Measurements from ENCODE around the gene CACNA1F.

The CACNA1F gene

DNA sequence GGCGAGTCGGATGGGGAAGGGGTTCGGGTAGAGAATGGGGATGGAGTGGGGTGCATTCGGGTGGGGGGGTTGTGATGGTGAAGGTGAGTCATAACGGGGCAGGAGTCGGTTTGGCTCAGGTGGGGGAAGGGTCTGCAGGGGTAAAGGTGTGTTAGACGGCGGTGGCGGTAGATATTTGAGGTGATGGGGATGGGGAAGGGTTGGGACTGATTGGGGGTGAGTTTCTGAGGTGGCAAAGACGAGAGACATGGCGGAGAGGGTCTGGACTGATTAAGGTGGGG lies 33.9 kb downstream of the CACNA1F start:
- DNase-seq (ENCODE audit: low spot score), result no peak

DNA sequence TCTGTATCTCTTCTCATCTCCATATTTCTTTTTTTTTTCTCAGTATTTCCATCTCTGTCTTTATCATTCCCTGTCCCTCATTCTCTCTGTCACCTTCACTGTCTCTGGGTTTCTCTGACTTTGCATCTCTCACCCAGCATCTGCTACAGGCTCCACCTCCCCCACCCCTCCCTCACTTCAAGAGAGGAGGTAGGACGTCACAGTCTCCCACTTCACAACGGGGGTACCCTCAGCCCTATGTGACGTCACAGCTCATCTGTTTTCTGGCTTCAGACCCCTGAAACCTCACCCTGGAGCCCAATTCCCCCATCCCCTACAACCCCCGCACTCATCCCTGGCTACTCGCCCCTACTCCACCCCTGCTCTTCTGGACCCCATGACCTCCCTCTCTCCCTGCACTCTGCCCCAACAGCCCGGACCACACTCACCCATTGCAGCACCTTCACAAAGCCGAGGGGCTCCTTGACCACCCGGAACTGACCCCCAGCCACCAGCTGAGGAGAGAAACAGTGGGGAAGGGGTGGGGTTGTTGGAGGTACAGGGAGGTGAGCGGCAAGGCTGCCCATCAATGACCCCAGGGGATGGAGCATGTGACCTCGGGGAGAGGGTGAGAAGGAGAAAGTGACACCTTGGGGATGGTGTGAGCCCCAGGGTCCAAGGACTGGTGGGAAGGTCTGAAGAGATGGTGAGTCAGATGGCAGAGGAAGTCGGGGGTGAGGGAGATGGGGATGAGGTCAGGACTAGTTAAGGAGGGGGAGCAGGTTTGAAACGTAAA lies 34.4 kb downstream of the CACNA1F start:
- DNase-seq (ENCODE audit: low spot score), result no peak

DNA sequence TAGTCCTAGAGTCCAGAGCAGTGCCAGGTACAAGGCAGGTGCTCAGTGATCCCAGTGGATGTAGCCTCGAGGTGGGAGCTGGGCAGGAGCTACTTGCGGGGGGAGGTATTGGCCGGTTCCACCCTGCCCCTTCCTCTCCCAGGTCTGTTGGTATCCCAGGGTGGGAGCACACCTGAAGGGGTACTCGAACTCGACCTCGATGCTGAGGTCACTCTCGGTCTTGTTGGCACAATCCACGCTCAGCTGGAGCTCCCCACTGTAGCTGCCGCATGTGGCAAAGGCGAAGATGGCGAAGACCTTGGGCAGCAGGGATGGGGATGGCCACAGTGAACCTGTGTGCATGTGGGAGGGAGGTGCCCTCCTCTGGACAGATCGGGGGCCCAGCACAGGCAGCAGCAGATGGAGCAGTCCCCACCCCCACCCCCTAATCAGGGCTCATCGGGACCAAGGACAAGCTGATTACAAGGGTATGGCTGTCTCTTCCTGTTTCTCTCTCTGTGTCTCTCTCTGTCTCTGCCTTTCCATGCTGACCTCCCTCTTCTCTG lies 35.5 kb downstream of the CACNA1F start:
- no peak for DNase-seq (ENCODE audit: low spot score)

DNA sequence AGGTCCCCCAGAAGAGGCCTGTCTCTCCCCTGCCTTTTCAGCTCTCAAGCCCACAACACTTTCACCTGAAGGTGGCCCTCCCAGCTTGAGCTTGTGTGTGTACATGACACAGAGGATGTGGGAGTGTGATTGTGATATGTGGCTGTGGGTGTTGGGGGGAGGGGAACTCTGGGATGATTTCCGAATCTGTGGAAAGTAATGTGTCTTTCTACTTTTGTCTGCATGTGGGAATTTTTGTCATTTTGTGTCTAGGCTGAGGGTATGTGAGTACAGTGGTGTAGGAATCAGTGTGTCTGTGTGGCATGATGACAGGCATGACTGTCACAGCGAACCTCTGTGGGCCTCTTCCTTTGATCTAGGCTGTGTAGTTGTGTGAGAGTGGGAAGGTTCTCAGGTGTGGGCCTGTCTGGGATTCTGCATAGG lies 39.6 kb downstream of the CACNA1F start:
- DNase-seq (ENCODE audit: low spot score), result peak; percentile 45

DNA sequence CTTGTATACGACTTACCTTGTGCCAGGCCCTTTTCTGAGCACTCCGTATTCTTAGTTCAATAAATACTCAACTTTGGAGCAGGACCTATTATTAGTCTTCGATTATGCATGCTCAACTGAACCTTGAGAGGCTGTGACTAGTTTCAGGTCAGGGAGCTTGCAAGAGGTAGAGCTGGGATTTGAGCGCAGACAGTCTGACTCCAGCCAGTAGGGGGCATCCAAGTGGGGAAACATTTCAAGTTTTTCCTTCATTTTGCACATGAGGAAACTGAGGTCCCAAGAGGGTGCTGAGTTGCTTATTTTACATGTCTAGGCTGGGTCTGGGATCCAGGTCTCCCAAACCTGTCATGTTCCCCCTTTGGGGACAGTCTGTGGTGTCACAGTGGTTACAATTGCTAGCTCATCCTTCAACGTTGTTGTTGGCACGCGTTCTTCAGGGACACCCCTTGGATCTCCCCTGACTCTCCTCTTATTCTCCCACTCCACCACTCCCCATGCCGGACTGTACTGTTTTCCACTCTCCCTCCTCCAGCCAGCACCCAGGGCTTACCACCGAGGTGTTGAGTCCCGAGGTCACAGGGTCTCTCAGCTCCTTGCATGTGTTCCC lies 40.3 kb downstream of the CACNA1F start:
- DNase-seq (ENCODE audit: low spot score), result no peak

DNA sequence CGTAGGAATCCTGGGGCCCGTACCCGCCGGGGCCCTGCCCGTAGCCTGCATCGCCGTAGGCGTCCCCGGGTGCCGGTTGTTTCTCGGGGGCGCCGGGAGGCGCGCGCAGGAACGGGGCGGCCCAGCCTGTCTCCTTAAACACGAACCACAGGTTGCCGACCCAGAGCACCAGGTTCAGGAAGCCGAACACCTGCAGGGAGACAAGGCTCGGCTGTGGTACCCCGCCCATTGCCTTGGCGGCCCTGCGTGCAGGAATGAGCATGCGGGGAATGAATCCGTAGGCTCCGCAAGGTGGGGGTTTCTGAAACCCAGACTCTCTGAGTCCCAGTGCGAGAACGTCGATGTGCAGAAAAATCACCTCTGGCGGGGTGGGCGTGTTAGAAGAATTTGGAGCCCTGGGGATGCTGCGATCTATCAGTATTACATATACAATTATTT lies 41.5 kb downstream of the CACNA1F start:
- DNase-seq (ENCODE audit: low spot score), result no peak

DNA sequence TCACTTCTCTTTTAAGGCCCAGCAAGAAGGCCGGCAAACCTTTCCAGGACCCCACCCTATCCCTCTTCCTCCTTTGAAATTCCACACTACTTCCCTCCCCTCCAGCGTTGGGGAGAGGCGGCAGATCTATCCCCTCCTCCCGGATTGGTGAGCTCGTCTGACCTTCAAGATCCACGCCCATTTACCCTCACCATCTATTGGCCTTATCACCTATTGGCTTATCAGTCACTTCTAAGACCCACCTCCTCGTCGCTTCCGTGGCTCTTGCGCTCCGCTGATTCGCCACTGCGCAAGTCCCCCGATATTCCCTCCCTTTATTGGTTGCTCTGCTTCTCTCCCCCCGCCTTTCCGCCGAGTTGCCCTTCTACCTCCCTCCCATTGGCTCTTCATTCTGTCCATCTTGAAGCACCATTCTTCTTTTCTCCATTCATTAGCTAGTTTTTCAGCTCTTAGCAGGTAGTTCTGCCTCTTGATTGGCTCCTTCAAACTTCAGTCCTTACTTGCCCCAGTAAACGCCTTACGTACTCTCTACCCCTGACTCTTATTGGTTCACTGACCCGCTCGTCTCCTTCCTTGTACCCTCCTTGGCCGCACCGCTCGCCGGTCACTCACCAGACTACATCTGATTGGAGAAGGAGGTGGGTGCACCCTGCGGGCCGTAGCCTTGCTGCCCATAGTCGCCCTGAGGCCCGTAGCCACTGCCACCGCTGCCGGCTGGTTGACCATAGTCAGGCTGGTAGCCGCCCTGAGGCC lies 42.1 kb downstream of the CACNA1F start:
- DNase-seq (ENCODE audit: low spot score), result peak; percentile 98

DNA sequence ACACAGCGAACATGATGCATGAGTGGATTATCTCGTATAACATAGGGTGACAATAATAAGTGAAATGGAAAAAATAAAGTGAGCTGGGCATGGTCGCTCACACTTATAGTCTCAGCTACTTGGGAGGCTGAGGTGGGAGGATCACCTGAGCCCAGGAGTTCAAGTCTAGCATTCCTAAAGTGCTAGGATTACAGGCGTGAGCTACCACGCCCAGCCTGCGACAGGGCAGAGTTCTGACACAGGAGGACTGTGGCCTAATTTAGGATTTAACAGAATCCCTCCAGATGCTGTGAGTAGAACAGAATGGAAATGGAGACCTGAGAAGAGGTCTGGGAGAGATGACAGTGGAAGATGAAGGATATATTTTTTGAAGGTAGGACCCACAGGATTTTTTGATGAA lies 43.5 kb downstream of the CACNA1F start:
- DNase-seq (ENCODE audit: low spot score), result no peak

DNA sequence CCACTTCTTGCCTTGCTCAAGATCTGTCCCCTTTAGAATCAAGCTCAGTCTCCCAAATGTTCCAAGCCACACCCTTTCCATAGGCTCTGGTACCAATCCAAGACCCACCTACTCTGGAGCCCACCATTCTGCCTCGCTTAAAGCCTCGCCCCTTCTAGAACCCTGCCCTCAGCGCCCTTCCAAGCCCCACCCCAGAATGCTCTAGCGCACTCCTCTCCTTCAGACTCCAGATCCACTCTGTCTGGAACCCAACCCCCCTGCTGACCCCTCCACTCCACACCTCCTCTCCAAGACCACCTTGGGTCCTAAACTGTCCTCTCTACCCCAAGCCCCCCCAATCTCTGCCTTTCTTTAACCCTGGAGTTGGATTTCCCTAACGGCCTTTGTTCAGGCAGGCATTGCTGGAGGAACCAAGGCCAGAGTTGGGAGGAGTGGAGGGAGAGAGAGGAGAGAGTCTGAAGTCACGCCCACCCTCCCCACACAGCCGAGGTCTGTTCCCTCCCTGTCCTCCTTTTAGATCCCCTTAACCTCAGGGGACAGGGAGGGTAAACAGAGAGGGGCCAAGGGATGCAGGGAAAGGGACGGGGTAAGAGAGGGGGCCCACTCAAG lies 44.6 kb downstream of the CACNA1F start:
- DNase-seq (ENCODE audit: low spot score), result no peak

DNA sequence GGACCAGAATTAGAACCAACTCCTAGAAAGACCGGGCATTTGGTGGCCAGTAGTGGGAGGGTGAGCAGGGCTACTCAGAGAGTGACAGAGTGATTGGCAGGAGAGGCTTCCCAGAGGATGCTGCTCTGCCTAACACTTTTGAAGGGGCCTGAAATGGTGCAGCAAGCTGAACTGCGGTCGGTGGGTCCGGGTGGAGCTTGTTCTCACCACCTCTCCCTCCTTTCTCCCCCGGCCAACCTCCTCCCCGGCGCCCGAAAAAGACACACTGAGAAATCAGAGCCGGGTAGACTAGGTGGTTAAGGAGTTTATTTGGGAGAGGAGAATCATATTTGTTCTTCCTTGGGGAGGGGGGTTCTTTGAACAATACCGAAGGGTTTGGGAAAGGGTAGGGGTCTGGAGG lies 45.6 kb downstream of the CACNA1F start:
- no peak for DNase-seq (ENCODE audit: low spot score)

DNA sequence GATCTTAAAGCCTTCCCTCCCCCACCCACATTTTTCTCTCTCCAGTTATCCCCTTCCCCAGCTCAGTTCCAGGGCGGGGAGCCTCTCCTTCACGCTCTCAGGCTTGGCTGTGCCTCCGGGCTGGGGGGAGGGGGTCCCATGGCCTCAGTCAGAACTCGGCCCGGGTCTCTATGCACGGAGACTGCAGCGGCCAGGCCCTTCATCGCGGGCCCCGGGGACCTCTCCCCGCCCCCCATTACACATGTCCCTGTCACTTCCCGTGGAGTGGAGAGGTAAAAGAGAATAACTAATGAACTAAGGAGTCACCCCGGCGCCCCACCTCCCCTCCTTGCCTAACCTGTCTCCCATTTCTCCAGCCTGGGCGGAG lies 46.1 kb downstream of the CACNA1F start:
- DNase-seq (ENCODE audit: low spot score), result no peak

DNA sequence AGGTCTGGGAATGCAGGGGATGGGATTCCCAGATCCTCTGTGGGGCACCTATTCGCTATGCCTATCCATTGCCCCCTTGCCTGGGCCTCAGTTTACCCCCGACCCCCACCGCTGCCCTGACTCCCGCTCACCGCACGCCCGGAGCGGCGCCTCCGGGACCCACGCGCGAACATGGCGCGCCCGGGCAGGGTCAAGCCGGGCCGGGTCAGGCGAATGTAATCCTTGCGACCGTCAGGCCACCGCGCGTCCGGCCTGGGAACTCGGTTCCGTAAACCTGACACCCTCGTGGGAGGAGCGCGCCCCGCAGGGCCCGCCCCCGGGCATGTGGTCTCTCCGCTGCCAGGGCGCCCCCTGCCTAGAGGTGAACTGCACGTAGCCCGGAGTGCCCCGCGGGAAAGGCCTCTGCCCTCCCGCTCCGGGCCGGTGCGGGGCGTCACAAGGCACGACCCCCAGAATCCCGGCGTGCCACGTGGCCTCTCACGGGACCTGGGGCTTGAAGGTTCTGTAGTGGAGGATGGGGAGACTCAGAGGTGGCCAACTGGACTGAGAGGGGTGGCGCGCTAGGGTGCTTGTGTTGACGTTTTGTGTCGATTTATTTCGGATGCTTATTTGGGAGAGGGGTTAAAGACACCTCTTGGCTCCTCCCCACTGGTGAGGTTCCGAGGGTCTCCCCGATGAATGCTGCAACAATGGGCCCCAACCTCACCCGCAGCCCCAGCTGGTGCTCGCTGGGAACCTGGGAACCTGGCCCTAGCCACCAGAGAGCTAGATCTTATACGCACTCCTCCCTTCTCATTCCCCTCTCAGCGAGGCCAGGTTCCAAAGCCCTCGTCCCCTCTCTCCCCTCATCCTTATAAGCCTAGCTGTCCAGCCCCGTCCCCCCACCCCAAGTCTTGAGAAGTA lies 46.8 kb downstream of the CACNA1F start, which contains the start of gene PRICKLE3:
PRICKLE3 (minus strand) TSS at position 249 of the 903 bp plus-strand sequence; CDS start at position 173, 76 bp downstream.
- DNase-seq (ENCODE audit: low spot score), result no peak

DNA sequence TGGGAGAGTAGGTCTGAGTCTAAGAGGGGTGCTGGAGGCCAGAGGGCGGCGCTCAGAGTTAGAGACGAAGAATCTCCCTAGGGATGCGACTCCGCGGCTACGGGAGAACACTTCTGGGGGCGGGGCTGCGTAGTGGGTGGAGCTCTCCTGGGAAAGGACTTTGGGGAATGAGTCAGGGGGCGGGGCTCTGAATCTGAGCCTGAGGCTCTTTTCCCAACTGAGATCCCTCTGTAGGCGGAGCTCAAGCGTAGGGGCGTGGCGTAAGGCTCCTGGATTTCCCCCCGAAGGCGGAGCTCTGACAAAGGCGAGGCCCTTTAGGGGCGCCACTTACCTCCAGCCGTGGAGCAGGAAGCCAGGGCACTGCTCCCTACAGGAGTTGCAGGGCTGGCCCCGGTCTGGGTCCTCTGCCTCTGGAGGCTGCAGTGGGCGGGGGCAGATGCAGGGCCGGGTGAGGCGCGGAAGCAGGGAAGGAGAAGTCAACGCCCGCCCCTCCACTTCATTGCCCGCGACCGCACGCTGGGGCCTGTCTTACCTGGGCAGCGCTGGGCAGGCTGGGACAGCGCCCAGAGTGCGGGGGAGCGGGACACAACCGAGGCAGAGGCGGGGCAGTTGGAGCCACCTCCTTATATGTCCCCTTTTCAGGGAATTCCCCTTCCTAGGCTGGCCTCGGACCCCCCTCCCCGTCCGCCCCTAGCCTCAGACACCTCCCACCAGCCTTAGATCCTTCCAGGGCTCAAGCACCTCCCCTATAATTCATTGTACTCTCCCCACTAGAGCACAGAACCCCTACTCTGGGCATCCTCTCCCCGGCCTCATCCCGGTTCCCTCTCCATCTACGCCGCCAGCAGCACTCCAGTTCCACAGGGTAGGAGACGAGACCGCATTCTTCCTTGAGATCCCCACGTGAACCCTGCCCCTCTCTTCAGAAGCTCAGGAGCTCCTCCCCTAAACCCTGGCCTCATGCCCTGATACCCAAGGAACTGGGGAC lies 48.6 kb downstream of the CACNA1F start:
- DNase-seq (ENCODE audit: low spot score), result peak; percentile 58

DNA sequence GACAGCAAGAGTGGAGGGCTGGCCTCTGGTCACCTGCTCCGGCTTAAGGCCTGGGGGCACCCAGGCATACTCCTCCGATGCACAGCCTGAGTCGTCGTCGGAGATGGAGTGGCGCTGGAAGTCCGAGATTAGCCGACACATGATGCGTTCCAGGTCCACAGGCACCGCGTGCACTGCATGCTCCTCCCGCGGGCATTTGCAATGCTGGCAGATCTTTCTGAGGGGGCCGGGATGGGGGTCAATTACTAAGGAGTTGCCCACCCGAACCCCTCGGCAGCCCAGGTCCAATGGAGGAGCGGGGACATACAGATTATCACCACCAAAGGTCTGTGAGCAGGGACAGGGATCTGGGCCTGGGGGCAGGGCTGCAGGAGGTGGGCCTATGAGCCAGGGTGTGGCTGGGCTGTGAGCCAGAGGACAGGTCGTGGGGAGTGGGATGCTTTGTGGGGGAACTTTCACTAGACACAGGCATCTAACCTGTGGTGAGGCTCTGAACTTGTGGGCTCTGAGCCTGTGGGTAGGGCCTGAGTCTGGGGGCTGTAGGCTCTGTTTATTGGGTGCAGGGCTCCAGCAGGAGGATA lies 49.3 kb downstream of the CACNA1F start:
- no peak for DNase-seq (ENCODE audit: low spot score)

DNA sequence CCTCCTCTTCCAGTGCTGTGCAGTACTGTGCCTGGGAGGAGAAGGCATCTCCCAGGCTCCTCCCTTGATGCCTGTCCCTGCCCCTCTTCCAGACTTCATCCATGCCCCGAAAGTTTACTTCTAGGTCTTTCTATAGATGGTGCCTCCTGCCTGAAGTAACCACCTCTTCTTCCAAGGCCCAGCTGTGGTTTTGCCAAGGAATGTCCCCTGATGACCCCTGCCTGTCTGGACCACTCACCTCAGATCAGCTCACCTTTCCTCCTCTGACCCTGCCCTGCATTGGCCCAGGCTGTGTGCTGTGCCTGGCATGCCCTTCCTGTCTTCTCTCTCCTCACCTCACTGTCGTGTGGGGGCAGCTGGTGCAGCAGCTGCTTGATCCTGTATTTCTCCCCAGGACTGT lies 53.8 kb downstream of the CACNA1F start:
- no peak for DNase-seq (ENCODE audit: low spot score)

DNA sequence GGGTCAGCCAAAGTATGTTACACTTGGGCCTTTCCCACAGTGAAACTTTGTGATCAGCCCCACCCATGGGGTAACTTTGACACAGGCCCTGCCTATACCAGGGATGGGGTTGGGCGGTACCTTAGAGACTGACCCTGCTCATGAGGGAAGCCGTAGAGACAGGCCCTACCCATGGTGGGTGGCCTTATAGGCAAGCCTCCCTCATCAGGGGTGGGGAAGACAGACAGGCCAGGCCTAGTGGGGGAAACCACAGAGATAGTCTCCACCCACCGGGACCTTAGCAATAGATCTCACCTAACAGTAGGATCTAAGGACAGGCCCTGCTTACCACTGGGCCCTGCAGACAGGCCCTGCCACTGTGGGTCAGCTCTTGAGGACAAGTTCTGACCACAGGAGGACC lies 54.6 kb downstream of the CACNA1F start:
- DNase-seq (ENCODE audit: low spot score), result no peak

DNA sequence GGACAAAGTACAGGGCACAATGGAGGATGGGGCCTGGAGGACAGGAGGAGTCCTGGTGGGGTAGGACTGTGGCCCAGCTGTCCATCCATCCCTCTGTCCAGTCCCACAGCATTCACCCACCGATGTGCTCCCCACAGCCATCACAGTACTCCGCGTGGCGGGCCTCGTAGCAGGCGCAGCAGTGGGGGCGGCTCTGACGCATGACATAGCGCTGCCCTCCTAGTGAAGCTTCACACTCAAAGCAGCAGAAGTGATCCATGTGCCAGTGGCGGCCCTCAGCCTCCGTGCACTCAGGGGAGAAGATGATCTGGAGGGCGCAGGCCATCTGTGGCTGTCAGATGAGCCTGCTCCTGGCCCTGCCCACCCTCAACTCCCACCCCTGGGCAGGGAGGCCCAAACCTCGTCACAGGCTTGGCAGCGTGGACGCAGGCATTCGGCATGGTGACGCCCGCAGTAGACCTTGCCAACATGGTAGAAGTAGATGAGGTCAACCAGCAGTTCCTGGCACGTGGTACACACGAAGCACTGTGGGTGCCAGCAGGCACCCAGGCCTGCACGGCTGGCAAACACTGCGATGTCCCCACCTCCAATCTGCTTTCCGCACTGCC lies 55.2 kb downstream of the CACNA1F start:
- DNase-seq (ENCODE audit: low spot score), result no peak

DNA sequence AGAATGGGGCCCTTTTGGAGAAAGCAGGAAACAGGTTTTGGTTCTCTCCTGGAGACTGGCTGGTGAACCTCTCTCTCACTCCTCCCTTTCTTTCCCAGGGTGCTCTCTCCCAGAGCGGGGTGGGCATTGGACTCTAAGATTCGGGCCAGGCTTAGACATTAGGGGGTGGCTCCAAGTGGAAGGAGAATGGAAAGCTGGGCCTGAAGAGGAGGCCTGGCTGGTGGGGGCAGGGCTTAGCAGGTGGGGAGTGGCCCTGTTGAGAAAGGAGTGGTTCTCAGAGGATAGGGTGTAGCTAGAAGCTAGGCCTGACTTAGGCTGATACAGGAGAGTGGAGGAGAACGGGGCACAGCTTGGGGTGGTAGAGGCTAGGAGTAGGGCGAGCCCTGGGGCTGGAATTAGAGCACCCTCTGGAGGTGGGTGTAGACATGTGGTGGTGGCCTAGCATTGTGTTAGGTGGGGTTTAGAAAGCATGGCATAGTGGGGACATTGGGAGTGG lies 55.8 kb downstream of the CACNA1F start:
- no peak for DNase-seq (ENCODE audit: low spot score)
